A549 (cell line): ENCODE results near the gene TBL1XR1. TPM values are rescaled to one million over a fixed set of nuclear protein-coding genes. Genes with fewer than 3 reads are reported as not detected.

ENCODE experiments used
- ATAC-seq, 2 experiments: fragments of 200-7000 bp in 1 of 2; fragments of >200 bp in 1 of 2; cut with Nextera tagmentation in 1 of 2; cut with Tn5 transposase in 1 of 2; 3 replicates each; pipeline versions ENCODE4 v1.8.0 to v1.9.1; 2018 to 2020; ENCODE audit warnings: mild to moderate bottlenecking in 1 of 2, moderate library complexity in 1 of 2
- CTCF ChIA-PET: fragments of 300-600 bp; sonication (Branson Sonifier 250); formaldehyde crosslinking; extraction: SDS; loops from one replicate; lab custom pipeline; 2021; ENCODE audit warnings: antibody characterized with exemption, inconsistent platforms; lab: Yijun Ruan, JAX
- POLR2A ChIA-PET: fragments of 350-600 bp; formaldehyde crosslinking; extraction: SDS; loops from one replicate; lab custom pipeline; 2021; ENCODE audit warnings: antibody characterized with exemption, inconsistent platforms; lab: Yijun Ruan, JAX
- DNase-seq, 2 experiments: peaks; one replicate each; pipeline versions ENCODE4 v3.0.0 to v3.0.0-alpha.2; 2011 to 2016; ENCODE audit warnings: low read depth in 1 of 2, low spot score in 1 of 2
- FAIRE-seq: peaks from 2 replicates; lab custom pipeline; 2011; peaks lifted over from hg19 to GRCh38; lab: Jason Lieb, UNC
- H3K27ac ChIP-seq, 2 experiments: fragments of >200 bp; sonication (Bioruptor Twin); formaldehyde crosslinking; 3 replicates each; pipeline ENCODE4 v1.5.1; 2016 to 2017
- H3K4me1 ChIP-seq: fragments of >200 bp; sonication (Bioruptor Twin); formaldehyde crosslinking; 3 replicates; pipeline ENCODE4 v1.6.1; 2016
- H3K4me2 ChIP-seq: fragments of >200 bp; sonication (Bioruptor Twin); formaldehyde crosslinking; 3 replicates; pipeline ENCODE4 v1.6.1; 2016
- H3K4me3 ChIP-seq: fragments of >200 bp; sonication (Bioruptor Twin); formaldehyde crosslinking; 3 replicates; pipeline ENCODE4 v1.5.1; 2016
- H3K9me3 ChIP-seq: fragments of >200 bp; sonication (Bioruptor Twin); formaldehyde crosslinking; 3 replicates; pipeline ENCODE4 v1.6.1; 2016
- ATOH8 ChIP-seq: fragments of 250-450 bp; sonication (Bioruptor Pico); IDR thresholded peaks from 2 replicates; pipeline ENCODE4 v1.5.0; 2020; ENCODE audit warnings: low read depth, mild to moderate bottlenecking, moderate library complexity
- CEBPB ChIP-seq, 2 experiments: fragments of >200 bp in 1 of 2; sonication (Bioruptor Twin) in 1 of 2; formaldehyde crosslinking in 1 of 2; IDR thresholded peaks; 2 replicates each; pipeline ENCODE4 v1.6.1; 2012 to 2016
- CHD4 ChIP-seq: fragments of 200-600 bp; sonication (generic); IDR thresholded peaks from 2 replicates; pipeline ENCODE4 v1.6.1; 2016; ENCODE audit warnings: antibody characterized with exemption, mild to moderate bottlenecking, borderline replicate concordance
- ESRRA ChIP-seq: fragments of 150-350 bp; IDR thresholded peaks from 2 replicates; pipeline ENCODE4 v1.6.1; 2014; ENCODE audit warnings: mild to moderate bottlenecking, low read length, borderline replicate concordance
- HDAC2 ChIP-seq: fragments of 200-600 bp; sonication (generic); IDR thresholded peaks from 2 replicates; pipeline ENCODE4 v1.6.1; 2016
- HEYL ChIP-seq: fragments of 250-450 bp; sonication (Bioruptor Pico); IDR thresholded peaks from 2 replicates; pipeline ENCODE4 v1.8.0; 2021; ENCODE audit warnings: mild to moderate bottlenecking, moderate library complexity
- HOXB13 ChIP-seq: fragments of 250-450 bp; sonication (Bioruptor Pico); IDR thresholded peaks from 2 replicates; pipeline ENCODE4 v1.5.0; 2020; ENCODE audit warnings: low read depth, mild to moderate bottlenecking, moderate library complexity
- HOXB5 ChIP-seq: fragments of 250-450 bp; sonication (Bioruptor Pico); IDR thresholded peaks from 2 replicates; pipeline ENCODE4 v1.5.0; 2020; ENCODE audit warnings: mild to moderate bottlenecking, moderate library complexity
- JUN ChIP-seq, 2 experiments: fragments of >200 bp; sonication (Bioruptor Twin); formaldehyde crosslinking; IDR thresholded peaks; 2 replicates in 1 of 2; 3 replicates in 1 of 2; pipeline ENCODE4 v1.6.1; 2016 to 2017
- JUNB ChIP-seq: fragments of >200 bp; sonication (Bioruptor Twin); formaldehyde crosslinking; IDR thresholded peaks from 2 replicates; pipeline ENCODE4 v1.6.1; 2016
- PHF8 ChIP-seq: fragments of 200-600 bp; sonication (generic); IDR thresholded peaks from 2 replicates; pipeline ENCODE4 v1.6.1; 2016; ENCODE audit warnings: low read depth, mild to moderate bottlenecking, antibody characterized with exemption, moderate library complexity, borderline replicate concordance
- POLR2A ChIP-seq: IDR thresholded peaks from 2 replicates; pipeline ENCODE4 v1.6.1; 2012; ENCODE audit warnings: mild to moderate bottlenecking, low read length
- RAD21 ChIP-seq, 2 experiments: fragments of >200 bp in 1 of 2; sonication (Bioruptor Twin) in 1 of 2; formaldehyde crosslinking in 1 of 2; IDR thresholded peaks in 1 of 2; conservative IDR thresholded peaks in 1 of 2; 2 replicates in 1 of 2; 3 replicates in 1 of 2; pipeline ENCODE4 v1.6.1; 2012 to 2018; ENCODE audit warnings: inconsistent platforms in 1 of 2
- RARB ChIP-seq: fragments of 250-450 bp; sonication (Bioruptor Pico); IDR thresholded peaks from 2 replicates; pipeline ENCODE4 v1.8.0; 2021; ENCODE audit warnings: mild to moderate bottlenecking, moderate library complexity
- RCOR1 ChIP-seq: fragments of 150-350 bp; IDR thresholded peaks from 2 replicates; pipeline ENCODE4 v1.6.1; 2014; ENCODE audit warnings: antibody characterized with exemption, low read length, low read depth
- REST ChIP-seq: fragments of 200-600 bp; sonication (generic); IDR thresholded peaks from 2 replicates; pipeline ENCODE4 v1.6.1; 2016; ENCODE audit warnings: antibody characterized with exemption, mild to moderate bottlenecking, moderate library complexity
- SREBF2 ChIP-seq: fragments of 450-650 bp; IDR thresholded peaks from 2 replicates; pipeline ENCODE4 v1.6.1; 2014; ENCODE audit warnings: mild to moderate bottlenecking, moderate library complexity
- TP53 ChIP-seq: fragments of 250-450 bp; sonication (Bioruptor Pico); IDR thresholded peaks from 2 replicates; pipeline ENCODE4 v1.5.0; 2021; ENCODE audit warnings: mild to moderate bottlenecking, moderate library complexity
- USF2 ChIP-seq: fragments of 450-650 bp; IDR thresholded peaks from 2 replicates; pipeline ENCODE4 v1.6.1; 2014; ENCODE audit warnings: antibody characterized with exemption
- ZC3H11A ChIP-seq: fragments of 450-650 bp; IDR thresholded peaks from 2 replicates; pipeline ENCODE4 v1.6.1; 2014; ENCODE audit warnings: antibody characterized with exemption, mild to moderate bottlenecking
- ZNF302 ChIP-seq: fragments of 250-450 bp; sonication (Bioruptor Pico); IDR thresholded peaks from 2 replicates; pipeline ENCODE4 v1.9.0; 2021; ENCODE audit warnings: inconsistent platforms, mild to moderate bottlenecking, moderate library complexity
- WGBS: methylation state at CpG from one replicate; pipeline ENCODE4 v1.1.6; 2017; ENCODE audit errors: missing lambda C conversion rate; 5-methylcytosine and 5-hydroxymethylcytosine counted together
- polyA plus RNA-seq, 4 experiments: library from polyadenylated mRNA; depleted of rRNA in 3 of 4; stranded (reverse); fragments of >200 nt; fragmentation: RNase III in 1 of 4; extraction: RNeasy Plus Mini Kit Qiagen cat#74134 plus additional on column Dnase treatment in 1 of 4; gene quantifications; 2 replicates in 3 of 4; 3 replicates in 1 of 4; pipeline ENCODE4 v1.2.3, GENCODE V29; 2011 to 2017
- TF ChIP-seq, protein P1 (sequence below): fragments of 250-450 bp; sonication (Bioruptor Pico); IDR thresholded peaks from 2 replicates; pipeline ENCODE4 v1.5.0; 2021; ENCODE audit warnings: mild to moderate bottlenecking, moderate library complexity, borderline replicate concordance

Gene TBL1XR1
- polyA plus RNA-seq, 2 of the 4 experiments (the other 2 are of a cell fraction): 41.4 to 106 TPM

DNA sequence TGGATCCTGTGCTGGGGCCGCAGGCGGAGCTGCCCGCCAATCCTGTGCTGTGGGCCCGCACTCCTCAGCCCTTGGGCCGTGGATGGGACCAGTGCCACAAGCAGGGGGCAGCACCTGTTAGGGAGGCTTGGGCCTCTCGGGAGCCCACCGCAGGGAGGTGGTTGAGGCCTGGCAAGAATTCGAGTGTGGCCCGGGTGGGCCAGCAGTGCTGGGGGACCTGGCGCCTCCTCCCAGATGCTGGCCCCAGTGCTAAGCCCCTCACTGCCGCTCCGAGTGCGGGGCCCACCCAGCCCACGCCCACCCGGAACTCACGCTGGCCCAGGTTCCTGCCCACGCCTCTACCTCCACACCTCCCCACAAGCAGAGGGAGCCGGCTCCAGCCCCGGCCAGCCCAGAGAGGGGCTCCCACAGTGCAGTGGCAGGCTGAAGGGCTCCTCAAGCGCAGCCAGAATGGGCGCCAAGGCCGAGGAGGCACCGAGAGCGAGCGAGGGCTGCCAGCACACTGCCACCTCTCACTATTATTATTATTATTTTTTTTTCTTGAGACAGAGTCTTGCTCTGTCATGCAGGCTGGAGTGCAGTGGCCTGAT lies 31.4 kb upstream of the TBL1XR1 start (continued):
- TF ChIP-seq, protein P1, sequence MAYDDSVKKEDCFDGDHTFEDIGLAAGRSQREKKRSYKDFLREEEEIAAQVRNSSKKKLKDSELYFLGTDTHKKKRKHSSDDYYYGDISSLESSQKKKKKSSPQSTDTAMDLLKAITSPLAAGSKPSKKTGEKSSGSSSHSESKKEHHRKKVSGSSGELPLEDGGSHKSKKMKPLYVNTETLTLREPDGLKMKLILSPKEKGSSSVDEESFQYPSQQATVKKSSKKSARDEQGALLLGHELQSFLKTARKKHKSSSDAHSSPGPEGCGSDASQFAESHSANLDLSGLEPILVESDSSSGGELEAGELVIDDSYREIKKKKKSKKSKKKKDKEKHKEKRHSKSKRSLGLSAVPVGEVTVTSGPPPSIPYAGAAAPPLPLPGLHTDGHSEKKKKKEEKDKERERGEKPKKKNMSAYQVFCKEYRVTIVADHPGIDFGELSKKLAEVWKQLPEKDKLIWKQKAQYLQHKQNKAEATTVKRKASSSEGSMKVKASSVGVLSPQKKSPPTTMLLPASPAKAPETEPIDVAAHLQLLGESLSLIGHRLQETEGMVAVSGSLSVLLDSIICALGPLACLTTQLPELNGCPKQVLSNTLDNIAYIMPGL (CRISPR knock-in tag): no peak
- TF ChIP-seq CHD4: no peak
- no peak for TF ChIP-seq CEBPB (IDR thresholded peaks at IDR 0.05)

GRCh38 chr3:177224414-177224813 lies 27.1 kb upstream of the TBL1XR1 start:
- POLR2A ChIA-PET: no interaction called here
- no peak overlapping the region for H3K27ac ChIP-seq

DNA sequence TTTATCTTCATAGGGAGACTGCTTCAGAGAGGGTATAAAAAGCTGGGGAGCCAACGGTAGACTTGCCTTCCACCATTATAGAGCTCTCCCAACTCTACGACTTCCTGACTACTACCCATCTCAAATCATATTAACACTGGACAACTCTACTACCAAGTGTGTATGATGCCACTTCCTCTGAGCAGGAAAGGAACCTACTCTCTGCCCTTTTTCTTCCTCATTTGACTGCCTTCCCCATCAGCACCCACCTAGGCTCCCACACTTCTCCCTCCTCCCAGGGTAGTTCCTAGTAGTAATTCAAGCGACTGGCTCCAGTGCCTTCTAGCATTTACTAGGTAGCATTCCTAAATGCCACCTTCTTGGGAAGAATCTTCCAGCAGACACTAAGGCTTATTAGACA lies 24.5 kb upstream of the TBL1XR1 start:
- ATAC-seq (no peak), DNase-seq (no peak), FAIRE-seq (no peak)
- Histone ChIP-seq H3K9me3 (no peaks in the 10 kb centered on the region), H3K4me3 (no peak overlapping the region), H3K4me1 (no peaks in the 10 kb centered on the region), H3K27ac (no peak overlapping the region), H3K4me2 (no peak overlapping the region)
- CTCF ChIA-PET: no interaction called here
- no peak for TF ChIP-seq USF2
- no peak for TF ChIP-seq HEYL (CRISPR knock-in tag)
- no peak for TF ChIP-seq POLR2A
- no peak for TF ChIP-seq HOXB13 (CRISPR knock-in tag)
- no peak for TF ChIP-seq TP53
- no peak for TF ChIP-seq HDAC2
- no peak for TF ChIP-seq HOXB5 (CRISPR knock-in tag)
- POLR2A ChIA-PET: no interaction called here
- 86% methylated on average over 3 of the region's 3 CpGs for WGBS

More at GRCh38 chr3:177224414-177224813, 27.1 kb upstream of the TBL1XR1 start:
- ATAC-seq (no peak), FAIRE-seq (no peak), DNase-seq (no peak)
- Histone ChIP-seq H3K4me3 (no peak overlapping the region), H3K4me1 (no peaks in the 10 kb centered on the region), H3K9me3 (no peaks in the 10 kb centered on the region), H3K4me2 (no peak overlapping the region)
- CTCF ChIA-PET: no interaction called here
- TF ChIP-seq REST: no peak
- no peak for TF ChIP-seq JUN (IDR thresholded peaks at IDR 0.05)
- TF ChIP-seq ZNF302 (CRISPR knock-in tag): no peak
- TF ChIP-seq RAD21 (conservative IDR thresholded peaks at IDR 0.05 in 1 of 2, IDR thresholded peaks at IDR 0.05 in 1 of 2): no peak
- TF ChIP-seq ESRRA: no peak
- TF ChIP-seq HOXB5 (CRISPR knock-in tag): no peak
- TF ChIP-seq ZC3H11A: no peak
- no peak for TF ChIP-seq ATOH8 (CRISPR knock-in tag)
- no peak for TF ChIP-seq JUNB
- no peak for TF ChIP-seq SREBF2
- no peak for TF ChIP-seq HOXB13 (CRISPR knock-in tag)
- no peak for TF ChIP-seq RCOR1
- no peak for TF ChIP-seq CHD4
- TF ChIP-seq PHF8: no peak
- no peak for TF ChIP-seq RARB (CRISPR knock-in tag)
